Esophagus mucosa (tissue), 1 donor: ENCODE data around the gene C9orf40. TPM values are rescaled to one million over a fixed set of nuclear protein-coding genes. Genes with fewer than 3 reads are reported as not detected.

Source experiments
- ATAC-seq: fragments of 200-7000 bp; cut with Tn5 transposase; one replicate; pipeline ENCODE4 v1.9.1; 2020
- total RNA-seq: library from RNA; stranded (reverse); gene quantifications from one replicate; pipeline ENCODE4 v1.2.4, GENCODE V29; 2023
- donor health status: DM: yes; HTN: yes; CAD: no.

Gene C9orf40, protein sequence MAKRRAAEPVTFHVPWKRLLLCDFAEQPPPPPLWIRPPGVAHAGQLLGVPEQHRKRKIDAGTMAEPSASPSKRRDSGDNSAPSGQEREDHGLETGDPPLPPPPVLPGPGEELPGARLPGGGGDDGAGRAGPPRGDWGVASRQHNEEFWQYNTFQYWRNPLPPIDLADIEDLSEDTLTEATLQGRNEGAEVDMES
- 3.7 TPM for total RNA-seq

DNA sequence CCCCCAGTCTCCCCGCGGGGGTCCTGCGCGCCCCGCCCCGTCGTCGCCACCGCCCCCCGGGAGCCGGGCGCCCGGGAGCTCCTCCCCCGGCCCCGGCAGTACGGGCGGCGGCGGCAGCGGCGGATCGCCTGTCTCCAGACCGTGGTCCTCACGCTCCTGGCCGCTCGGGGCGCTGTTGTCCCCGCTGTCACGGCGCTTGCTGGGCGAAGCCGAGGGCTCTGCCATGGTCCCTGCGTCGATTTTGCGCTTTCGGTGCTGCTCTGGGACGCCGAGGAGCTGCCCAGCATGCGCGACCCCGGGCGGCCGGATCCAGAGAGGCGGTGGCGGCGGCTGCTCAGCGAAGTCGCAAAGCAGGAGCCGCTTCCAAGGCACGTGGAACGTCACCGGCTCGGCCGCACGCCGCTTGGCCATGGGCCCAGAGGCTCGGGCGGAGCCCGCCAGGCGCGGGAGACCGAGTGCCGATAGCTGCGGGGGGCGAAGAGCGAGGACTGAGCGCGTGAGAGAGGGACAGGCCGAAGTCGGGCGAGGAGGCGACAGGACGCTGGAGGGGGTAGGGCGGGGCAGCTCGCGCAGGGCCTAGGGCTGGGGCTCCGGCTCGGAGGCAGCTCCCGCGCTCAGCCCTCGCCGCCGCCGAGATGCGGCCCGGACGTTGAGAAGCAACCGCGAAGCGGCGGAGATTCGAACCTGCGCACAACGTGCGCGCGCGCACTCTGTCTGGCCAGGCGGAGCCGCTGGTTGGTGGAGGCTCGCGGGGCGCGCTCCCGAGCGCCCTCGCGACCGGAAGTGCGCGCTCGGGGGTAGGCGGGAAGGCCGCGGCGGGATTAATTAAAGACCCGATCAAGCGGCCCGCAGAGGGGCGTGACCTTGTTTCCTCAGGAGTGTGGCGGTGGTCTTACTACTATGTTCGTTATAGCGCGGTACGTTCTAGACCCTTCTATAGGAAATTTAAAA lies at the start of gene C9orf40:
Gene C9orf40 (minus strand): TSS at position 712 of the 951 bp plus-strand sequence. CDS start 301 bp downstream, at position 411.
- peak; percentile 97 for ATAC-seq

DNA sequence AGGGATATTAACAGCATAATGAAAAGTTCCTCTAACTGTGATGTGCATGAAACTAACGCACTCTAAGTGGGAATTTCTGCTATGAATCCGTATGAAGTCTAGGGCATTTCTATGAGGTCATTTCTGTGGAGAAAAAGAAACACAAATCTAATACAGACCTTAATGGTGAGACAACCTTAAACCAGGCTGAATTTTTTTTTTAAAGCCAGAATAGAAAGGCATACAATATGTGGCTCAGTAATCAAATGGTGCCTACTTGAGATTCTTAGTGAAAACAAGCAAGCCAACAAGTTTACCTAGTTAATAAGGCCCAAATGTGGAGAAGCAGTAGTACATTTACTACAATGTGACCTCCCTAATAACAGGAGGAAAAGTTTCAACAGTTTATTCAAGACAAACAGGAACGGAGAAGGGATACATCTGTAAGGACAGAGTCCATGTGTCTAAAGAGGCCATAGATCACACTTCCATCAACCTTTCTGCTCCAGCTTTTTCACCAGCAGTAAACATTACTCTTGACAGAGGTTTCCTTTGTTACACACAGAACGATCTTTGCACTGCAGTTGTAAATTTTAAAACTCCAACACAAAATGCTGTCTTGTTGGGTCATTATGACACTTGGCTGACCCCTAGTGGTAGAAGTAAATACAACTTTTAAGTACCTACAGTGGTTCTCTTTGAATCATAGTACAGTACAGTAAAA lies 49.2 kb upstream of the C9orf40 start:
- ATAC-seq, result peak; percentile 81

DNA sequence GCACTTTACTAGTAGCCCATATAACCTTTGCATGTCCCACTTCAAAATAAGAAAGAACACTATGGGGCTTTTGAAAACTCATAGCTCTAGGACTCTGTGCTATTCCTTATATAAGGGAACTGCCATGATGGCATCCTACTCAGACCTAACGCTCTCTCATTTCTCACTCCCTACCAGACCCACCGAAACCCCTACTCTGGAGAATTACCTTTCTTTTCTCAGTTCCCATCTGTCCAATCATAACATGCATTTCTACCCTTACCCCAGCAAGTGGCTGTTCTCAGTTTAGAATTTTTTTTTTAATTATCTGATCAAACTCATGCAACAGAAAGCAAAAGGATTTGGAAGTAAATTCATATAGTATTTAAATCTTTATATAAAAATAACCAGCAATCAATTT lies 48.1 kb upstream of the C9orf40 start:
- ATAC-seq, result no peak

GRCh38 chr9:74985041-74985440 lies 32.3 kb upstream of the C9orf40 start:
- ATAC-seq, result no peak

- no peak for ATAC-seq
Measured at GRCh38 chr9:74983709-74984108, 31.0 kb upstream of the C9orf40 start.

DNA sequence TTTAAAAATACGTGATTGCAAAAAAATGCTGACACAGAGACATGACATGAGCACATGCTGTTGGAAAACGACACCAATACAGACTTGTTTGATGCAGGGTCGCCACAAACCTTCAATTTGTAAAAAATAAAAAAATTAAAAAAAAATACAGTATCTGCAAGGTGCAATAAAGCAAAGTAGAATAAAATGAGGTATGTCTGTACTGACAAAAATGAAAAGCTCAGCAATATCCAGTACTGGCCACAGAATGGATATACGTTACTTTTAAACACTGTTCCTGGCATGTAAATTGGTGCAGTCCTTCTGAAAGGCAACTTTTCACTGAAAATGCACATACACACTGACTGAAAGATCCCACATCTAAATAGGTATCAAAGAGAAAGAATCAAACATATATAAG lies 27.1 kb upstream of the C9orf40 start:
- no peak for ATAC-seq

GRCh38 chr9:74977287-74977686 lies 24.6 kb upstream of the C9orf40 start:
- no peak for ATAC-seq

DNA sequence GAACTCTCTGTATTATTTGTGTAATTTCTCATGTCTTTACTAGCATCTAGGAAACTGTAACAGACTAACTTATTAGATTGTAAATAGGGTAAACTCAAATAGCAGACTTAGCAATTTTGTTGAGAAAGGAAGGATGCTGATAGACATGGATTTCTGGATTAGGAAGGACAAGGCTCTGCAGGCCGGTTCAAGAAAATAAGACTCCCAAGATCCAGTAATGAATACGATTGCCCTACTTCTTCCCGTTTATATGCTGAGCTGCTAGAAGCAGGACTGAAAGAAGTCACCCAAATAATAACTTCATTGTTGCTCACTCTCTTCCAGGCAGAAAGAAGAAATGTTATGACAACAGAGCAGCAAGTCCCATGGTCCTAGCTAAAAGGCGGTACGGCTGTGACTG lies 22.8 kb upstream of the C9orf40 start:
- ATAC-seq, result no peak

- ATAC-seq, result no peak
Measured at GRCh38 chr9:74974558-74974957, 21.8 kb upstream of the C9orf40 start.

GRCh38 chr9:74973714-74974113 lies 21.0 kb upstream of the C9orf40 start:
- ATAC-seq, result no peak

DNA sequence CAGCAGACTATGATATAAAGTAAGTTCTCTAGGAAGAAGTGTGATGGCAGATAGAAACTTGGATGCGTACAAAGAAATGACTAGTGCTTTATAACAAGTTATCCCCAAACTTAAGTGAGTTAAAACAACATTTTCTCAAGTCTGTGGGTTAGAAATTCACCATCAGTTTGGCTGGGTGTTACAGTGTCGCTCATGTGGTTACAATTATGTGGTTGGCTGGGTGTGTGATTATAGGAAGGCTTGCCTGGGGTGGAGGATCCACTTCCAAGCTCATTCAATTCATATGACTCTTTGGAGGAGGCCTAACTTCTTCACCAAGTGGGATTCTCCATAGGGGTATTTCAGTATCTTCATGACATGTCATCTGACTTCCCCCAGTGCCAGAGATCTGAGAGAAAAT lies 10.3 kb upstream of the C9orf40 start:
- no peak for ATAC-seq

GRCh38 chr9:74961496-74961895 lies 8.8 kb upstream of the C9orf40 start:
- no peak for ATAC-seq

GRCh38 chr9:74960561-74960960 lies 7.8 kb upstream of the C9orf40 start:
- ATAC-seq, result peak; percentile 71

- ATAC-seq, result no peak
Measured at GRCh38 chr9:74958587-74958986, 5.9 kb upstream of the C9orf40 start.

- no peak for ATAC-seq
Measured at GRCh38 chr9:74953235-74953751, 581 bp upstream of the C9orf40 start.

DNA sequence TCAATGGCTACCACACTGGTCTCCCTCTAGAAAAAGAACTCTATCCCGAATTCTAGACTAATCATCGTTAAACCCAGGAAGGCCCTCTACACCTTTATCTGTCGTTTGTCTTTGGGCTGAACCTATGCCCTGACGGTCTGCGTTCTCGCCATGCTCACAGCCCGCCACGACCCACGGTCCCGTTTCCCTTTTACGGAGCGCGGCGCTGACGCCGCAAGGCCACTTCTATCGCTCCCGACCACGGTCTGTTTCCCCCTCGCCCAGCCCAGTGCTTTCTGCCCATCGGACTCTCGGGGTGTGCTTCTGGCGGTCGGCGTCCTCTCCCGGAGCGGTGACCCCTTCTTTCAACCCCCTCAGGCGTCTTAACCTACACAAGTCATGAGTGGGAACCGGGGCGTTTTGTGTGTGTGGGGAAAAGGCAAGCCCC lies 974 bp downstream of the C9orf40 start:
- ATAC-seq, result peak; percentile 23

GRCh38 chr9:74951107-74951720 lies 1.5 kb downstream of the C9orf40 start:
- ATAC-seq, result no peak

GRCh38 chr9:74949859-74950855 lies 2.6 kb downstream of the C9orf40 start:
- ATAC-seq, result no peak

- ATAC-seq, result no peak
Measured at GRCh38 chr9:74948937-74949336, 3.8 kb downstream of the C9orf40 start.

- ATAC-seq, result no peak
Measured at GRCh38 chr9:74946686-74947085, 6.0 kb downstream of the C9orf40 start.

DNA sequence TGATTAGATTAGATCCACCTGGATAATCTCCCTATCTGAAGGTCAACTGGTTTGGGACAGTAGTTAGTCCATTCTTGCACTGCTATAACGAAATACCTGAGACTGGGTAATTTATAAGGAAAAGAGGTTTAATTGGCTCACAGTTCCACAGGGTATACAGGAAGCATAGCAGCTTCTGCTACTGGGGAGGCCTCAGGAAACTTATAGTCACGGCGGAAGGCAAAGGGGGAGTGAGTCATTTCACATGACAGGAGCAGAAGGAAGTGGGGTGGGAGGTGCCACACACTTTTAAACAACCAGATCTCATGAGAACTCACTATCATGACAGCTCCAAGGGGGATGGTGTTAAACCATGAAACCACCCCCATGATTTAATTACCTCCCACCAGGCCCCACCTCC lies 9.9 kb downstream of the C9orf40 start:
- ATAC-seq, result no peak
